ACC112 (cell line): ENCODE measurements around the gene DPP6.

ENCODE experiments used
- H2AFZ ChIP-seq: fragments of 200-600 bp; sonication (generic); one replicate; pipeline ENCODE4 v1.6.0; 2017; ENCODE audit warnings: antibody characterized with exemption, low read length; ENCODE audit not compliant: unreplicated experiment
- H3K27ac ChIP-seq: fragments of 200-600 bp; sonication (generic); 2 replicates; pipeline ENCODE4 v1.5.1; 2014; ENCODE audit warnings: low read depth, mild to moderate bottlenecking, antibody characterized with exemption, low read length, moderate library complexity
- H3K27me3 ChIP-seq: fragments of 200-600 bp; sonication (generic); 2 replicates; pipeline ENCODE4 v1.6.1; 2014; ENCODE audit warnings: mild to moderate bottlenecking, antibody characterized with exemption, low read length, moderate library complexity, mixed read lengths; ENCODE audit not compliant: insufficient read depth
- H3K36me3 ChIP-seq: fragments of 200-600 bp; sonication (generic); 2 replicates; pipeline ENCODE4 v1.6.1; 2016; ENCODE audit warnings: mild to moderate bottlenecking, antibody characterized with exemption, low read length, moderate library complexity, mixed read lengths; ENCODE audit not compliant: insufficient read depth
- H3K4me1 ChIP-seq: fragments of 200-600 bp; sonication (generic); one replicate; pipeline ENCODE4 v1.6.1; 2016; ENCODE audit warnings: low read length, mixed read lengths; ENCODE audit not compliant: insufficient read depth, unreplicated experiment, control insufficient read depth
- H3K4me3 ChIP-seq: fragments of 200-600 bp; sonication (generic); 2 replicates; pipeline ENCODE4 v1.5.1; 2014; ENCODE audit warnings: mild to moderate bottlenecking, low read depth, low read length
- H3K79me2 ChIP-seq: fragments of 200-600 bp; sonication (generic); one replicate; pipeline ENCODE4 v1.6.0; 2016; ENCODE audit warnings: low read length; ENCODE audit not compliant: control insufficient read depth, unreplicated experiment, insufficient read depth

DPP6 gene

DNA sequence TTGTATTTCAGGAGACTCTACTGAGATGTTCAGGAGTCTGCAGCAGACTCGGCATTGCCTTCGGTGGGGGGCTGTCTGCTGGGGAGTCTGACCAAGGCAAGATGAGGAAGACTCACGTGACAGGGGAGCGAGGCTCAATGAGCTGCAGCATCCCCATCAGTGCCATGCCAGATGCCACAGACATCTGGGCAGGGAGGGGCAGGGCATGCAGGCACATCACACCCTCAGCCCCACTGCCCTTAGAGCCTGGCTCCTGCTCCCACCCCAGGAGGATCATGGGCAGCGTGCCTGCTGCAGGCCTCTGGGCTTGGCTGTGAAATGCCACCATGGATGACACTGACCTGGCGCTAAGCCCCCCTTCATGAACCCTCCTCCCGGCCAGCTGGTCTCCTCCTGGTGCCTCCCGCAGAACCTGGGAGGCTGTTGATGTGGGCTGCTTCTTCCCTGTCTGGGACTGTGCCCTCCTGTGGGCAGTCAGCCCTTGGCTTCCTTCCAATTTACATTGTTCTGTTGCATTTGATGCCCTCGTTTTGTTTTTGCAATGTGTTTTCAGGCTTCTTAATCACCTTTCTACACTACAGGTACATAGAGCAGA is 715.7 kb downstream of the DPP6 start:
- H2AFZ ChIP-seq = no peak overlapping the region
- no peak overlapping the region for H3K4me3 ChIP-seq
- H3K4me1 ChIP-seq = no peaks in the 10 kb centered on the region
- H3K27ac ChIP-seq = no peak overlapping the region
- no peaks in the 10 kb centered on the region for H3K27me3 ChIP-seq
- H3K79me2 ChIP-seq = no peaks in the 10 kb centered on the region
- H3K36me3 ChIP-seq = no peaks in the 10 kb centered on the region

GRCh38 chr7:154769001-154769400 is 716.8 kb downstream of the DPP6 start:
- no peak overlapping the region for H2AFZ ChIP-seq
- H3K36me3 ChIP-seq = no peaks in the 10 kb centered on the region
- no peaks in the 10 kb centered on the region for H3K4me1 ChIP-seq
- H3K27ac ChIP-seq = no peak overlapping the region
- H3K79me2 ChIP-seq = no peaks in the 10 kb centered on the region
- H3K4me3 ChIP-seq = no peak overlapping the region
- no peaks in the 10 kb centered on the region for H3K27me3 ChIP-seq

DNA sequence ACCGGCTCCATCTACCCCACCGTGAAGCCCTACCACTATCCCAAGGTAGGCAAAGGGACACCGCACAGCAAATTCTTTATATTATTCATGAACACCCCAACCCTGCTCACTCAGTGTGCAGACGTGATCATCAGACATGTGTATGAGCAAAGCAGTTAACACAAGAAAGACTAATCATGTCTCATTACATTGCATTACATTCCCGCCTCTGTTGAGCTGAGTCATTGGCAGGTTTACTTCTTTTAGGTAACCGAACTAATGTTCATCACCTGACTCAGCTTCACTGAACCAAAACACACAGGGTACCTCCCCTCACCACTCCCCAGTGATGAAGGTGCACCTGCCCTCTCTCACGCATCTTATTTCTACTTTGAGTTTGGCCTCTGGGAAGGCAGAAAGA is 717.3 kb downstream of the DPP6 start:
- Histone ChIP-seq H3K4me3 (no peak overlapping the region), H3K27me3 (no peaks in the 10 kb centered on the region), H3K27ac (no peak overlapping the region), H3K4me1 (no peaks in the 10 kb centered on the region), H2AFZ (no peak overlapping the region), H3K79me2 (no peaks in the 10 kb centered on the region), H3K36me3 (no peaks in the 10 kb centered on the region)

GRCh38 chr7:154770361-154770760 is 718.2 kb downstream of the DPP6 start:
- no peaks in the 10 kb centered on the region for H3K79me2 ChIP-seq
- H3K4me1 ChIP-seq = no peaks in the 10 kb centered on the region
- no peaks in the 10 kb centered on the region for H3K27me3 ChIP-seq
- no peaks in the 10 kb centered on the region for H3K36me3 ChIP-seq
- H2AFZ ChIP-seq = no peak overlapping the region
- H3K27ac ChIP-seq = no peak overlapping the region
- no peak overlapping the region for H3K4me3 ChIP-seq

- no peak overlapping the region for H2AFZ ChIP-seq
- H3K27me3 ChIP-seq = no peaks in the 10 kb centered on the region
- H3K27ac ChIP-seq = no peak overlapping the region
- H3K4me1 ChIP-seq = no peaks in the 10 kb centered on the region
- H3K36me3 ChIP-seq = no peaks in the 10 kb centered on the region
- H3K4me3 ChIP-seq = no peak overlapping the region
- H3K79me2 ChIP-seq = no peaks in the 10 kb centered on the region
These were observed 718.8 kb downstream of the DPP6 start for GRCh38 chr7:154770962-154771361.

DNA sequence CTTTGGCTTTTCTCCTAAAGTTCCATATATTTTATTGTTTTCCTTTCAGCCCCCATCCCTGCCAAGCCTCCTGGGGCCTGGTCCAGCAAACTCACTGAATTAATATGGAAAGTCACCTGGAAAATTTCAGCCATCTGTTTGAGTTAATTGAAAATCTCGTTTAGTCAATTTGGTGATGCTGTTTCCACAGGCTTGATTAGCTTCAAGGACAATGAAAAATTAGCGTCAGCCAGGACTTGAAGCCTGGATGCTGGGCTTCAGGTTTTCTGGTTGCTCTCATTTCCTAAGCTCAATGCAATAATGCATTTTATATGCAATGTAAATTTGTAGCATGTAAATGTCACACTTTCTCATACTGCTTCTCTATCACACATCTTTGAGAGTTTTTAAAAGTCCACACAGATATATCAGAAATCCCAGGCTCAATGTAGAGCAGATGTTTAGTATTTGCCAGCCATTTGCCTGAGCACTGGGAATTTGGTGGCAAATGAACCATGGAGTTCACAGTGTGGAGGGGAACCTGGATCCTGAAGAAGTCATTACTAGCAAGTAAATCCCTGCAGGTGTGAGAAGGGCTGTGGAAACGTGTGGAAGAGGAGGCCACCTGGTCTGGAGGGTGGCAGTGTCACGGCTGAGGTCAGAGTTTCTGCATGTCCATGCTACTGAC is 722.2 kb downstream of the DPP6 start:
- no peaks in the 10 kb centered on the region for H3K4me1 ChIP-seq
- H2AFZ ChIP-seq = no peak overlapping the region
- no peak overlapping the region for H3K27ac ChIP-seq
- no peaks in the 10 kb centered on the region for H3K79me2 ChIP-seq
- H3K27me3 ChIP-seq = no peaks in the 10 kb centered on the region
- no peak overlapping the region for H3K4me3 ChIP-seq
- no peaks in the 10 kb centered on the region for H3K36me3 ChIP-seq

- H3K27me3 ChIP-seq = no peaks in the 10 kb centered on the region
- no peaks in the 10 kb centered on the region for H3K36me3 ChIP-seq
- H3K27ac ChIP-seq = no peak overlapping the region
- H3K4me1 ChIP-seq = no peaks in the 10 kb centered on the region
- no peak overlapping the region for H2AFZ ChIP-seq
- H3K79me2 ChIP-seq = no peaks in the 10 kb centered on the region
- no peak overlapping the region for H3K4me3 ChIP-seq
These were observed 723.5 kb downstream of the DPP6 start for GRCh38 chr7:154775681-154776080.

DNA sequence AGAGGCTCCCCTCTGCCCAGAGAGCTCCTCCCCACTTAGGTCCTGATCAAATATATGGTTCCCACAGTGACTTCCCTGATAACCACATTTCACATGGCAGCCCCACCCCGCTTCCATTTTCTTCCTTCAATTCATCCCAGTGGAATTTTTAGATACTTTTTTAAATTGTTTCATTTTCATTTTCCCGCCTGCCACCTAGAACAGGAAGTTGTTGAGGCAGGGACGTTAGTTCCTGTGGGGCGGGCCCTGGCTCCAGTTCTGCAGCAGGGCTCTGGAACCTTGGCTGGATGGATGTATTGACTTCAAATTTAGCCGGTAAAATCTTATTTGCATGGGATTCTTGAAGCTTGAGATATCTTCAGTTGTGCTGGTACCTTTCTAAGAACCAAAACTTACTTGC is 724.2 kb downstream of the DPP6 start:
- no peak overlapping the region for H3K4me3 ChIP-seq
- no peaks in the 10 kb centered on the region for H3K4me1 ChIP-seq
- no peaks in the 10 kb centered on the region for H3K36me3 ChIP-seq
- H3K27ac ChIP-seq = no peak overlapping the region
- no peaks in the 10 kb centered on the region for H3K79me2 ChIP-seq
- no peak overlapping the region for H2AFZ ChIP-seq
- no peaks in the 10 kb centered on the region for H3K27me3 ChIP-seq

DNA sequence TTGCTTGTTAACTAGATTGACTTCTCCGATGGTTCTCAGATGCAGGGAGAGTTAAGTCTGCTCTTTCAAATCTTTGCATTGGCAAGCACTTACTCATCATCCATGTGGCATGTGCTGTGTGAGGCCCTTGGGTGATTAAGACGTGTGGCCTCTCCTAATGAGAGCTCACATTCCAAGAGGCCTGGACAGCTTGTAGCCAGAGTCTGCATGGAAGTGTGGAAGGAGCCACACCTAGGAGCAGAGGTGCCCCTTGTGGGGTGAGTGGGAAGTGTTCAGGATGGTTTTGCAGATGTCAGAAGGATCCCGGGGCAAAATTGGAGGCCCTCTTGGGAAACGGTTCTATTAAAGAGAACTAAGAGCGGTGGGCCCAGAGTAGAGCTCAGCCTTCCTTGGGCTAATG is 724.8 kb downstream of the DPP6 start:
- no peak overlapping the region for H2AFZ ChIP-seq
- no peaks in the 10 kb centered on the region for H3K79me2 ChIP-seq
- no peak overlapping the region for H3K4me3 ChIP-seq
- H3K36me3 ChIP-seq = no peaks in the 10 kb centered on the region
- H3K27ac ChIP-seq = no peak overlapping the region
- no peaks in the 10 kb centered on the region for H3K4me1 ChIP-seq
- no peaks in the 10 kb centered on the region for H3K27me3 ChIP-seq

DNA sequence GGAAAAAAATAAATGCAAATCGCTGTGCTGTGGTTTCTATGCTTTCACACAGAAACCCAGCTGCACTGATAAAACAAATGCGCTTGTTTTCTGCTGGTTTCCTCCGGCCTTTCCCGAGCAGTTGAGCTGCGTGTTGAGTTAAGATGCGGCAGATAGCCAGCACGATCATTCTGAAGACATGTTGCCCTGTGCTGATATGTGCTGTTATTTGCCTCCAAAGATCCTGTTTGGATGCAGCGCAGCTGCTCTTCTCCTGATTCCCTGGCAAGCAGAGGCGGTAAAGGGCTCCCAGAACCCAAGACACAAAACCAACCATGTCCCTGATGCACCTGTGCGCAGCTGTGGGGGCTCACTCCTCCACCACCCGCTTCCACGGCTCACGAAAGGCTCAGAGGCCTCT is 725.3 kb downstream of the DPP6 start:
- Histone ChIP-seq H3K27ac (no peak overlapping the region), H3K4me1 (no peaks in the 10 kb centered on the region), H3K36me3 (no peaks in the 10 kb centered on the region), H3K79me2 (no peaks in the 10 kb centered on the region), H3K27me3 (no peaks in the 10 kb centered on the region), H3K4me3 (no peak overlapping the region), H2AFZ (no peak overlapping the region)

GRCh38 chr7:154777908-154778307 is 725.7 kb downstream of the DPP6 start:
- no peaks in the 10 kb centered on the region for H3K4me1 ChIP-seq
- H3K27me3 ChIP-seq = no peaks in the 10 kb centered on the region
- no peaks in the 10 kb centered on the region for H3K79me2 ChIP-seq
- H3K27ac ChIP-seq = no peak overlapping the region
- H3K4me3 ChIP-seq = no peak overlapping the region
- H3K36me3 ChIP-seq = no peaks in the 10 kb centered on the region
- H2AFZ ChIP-seq = no peak overlapping the region
